ENCODE data around the gene AMN.

DNA sequence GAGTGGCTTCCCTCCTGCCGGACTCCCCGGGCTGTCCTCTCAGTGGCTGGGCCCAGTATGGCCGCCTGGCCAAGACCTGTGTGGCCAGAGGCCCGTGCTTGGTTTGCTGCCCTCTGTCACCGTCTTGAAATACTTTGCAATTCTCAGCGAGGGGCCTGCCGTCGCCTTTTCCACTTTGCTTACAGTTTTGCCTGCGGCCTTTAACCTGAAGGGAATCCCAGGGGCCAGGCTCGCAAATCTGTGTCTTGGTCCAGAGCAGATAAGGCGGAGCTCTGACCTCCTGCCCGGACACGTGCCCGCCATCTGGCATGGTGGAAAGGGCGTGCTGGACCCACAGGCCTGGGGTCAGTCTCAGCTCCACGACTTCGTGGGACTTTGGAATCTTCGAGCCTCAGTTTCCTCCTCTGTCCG, 10.9 kb upstream of the AMN start:
- TF ChIP-seq, protein P1, sequence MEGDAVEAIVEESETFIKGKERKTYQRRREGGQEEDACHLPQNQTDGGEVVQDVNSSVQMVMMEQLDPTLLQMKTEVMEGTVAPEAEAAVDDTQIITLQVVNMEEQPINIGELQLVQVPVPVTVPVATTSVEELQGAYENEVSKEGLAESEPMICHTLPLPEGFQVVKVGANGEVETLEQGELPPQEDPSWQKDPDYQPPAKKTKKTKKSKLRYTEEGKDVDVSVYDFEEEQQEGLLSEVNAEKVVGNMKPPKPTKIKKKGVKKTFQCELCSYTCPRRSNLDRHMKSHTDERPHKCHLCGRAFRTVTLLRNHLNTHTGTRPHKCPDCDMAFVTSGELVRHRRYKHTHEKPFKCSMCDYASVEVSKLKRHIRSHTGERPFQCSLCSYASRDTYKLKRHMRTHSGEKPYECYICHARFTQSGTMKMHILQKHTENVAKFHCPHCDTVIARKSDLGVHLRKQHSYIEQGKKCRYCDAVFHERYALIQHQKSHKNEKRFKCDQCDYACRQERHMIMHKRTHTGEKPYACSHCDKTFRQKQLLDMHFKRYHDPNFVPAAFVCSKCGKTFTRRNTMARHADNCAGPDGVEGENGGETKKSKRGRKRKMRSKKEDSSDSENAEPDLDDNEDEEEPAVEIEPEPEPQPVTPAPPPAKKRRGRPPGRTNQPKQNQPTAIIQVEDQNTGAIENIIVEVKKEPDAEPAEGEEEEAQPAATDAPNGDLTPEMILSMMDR (conservative IDR thresholded peaks at IDR 0.05; ENCODE audit: low read depth, low read length), result no peak
- no peak for TF ChIP-seq EZH2 (IDR thresholded peaks at IDR 0.05; ENCODE audit: borderline replicate concordance, low read depth, low read length, poor library complexity, severe bottlenecking)

All from A673 (cell line).